ENCODE results near the gene DEDD.
A peak's percentile ranks its signal among the peaks of the same experiment; 100 is the strongest.
"Not testable (repeated sequence)": the region's sequence is repeated elsewhere in the genome, so short reads cannot be mapped to it uniquely, and the experiment has no call there.

DEDD gene

DNA sequence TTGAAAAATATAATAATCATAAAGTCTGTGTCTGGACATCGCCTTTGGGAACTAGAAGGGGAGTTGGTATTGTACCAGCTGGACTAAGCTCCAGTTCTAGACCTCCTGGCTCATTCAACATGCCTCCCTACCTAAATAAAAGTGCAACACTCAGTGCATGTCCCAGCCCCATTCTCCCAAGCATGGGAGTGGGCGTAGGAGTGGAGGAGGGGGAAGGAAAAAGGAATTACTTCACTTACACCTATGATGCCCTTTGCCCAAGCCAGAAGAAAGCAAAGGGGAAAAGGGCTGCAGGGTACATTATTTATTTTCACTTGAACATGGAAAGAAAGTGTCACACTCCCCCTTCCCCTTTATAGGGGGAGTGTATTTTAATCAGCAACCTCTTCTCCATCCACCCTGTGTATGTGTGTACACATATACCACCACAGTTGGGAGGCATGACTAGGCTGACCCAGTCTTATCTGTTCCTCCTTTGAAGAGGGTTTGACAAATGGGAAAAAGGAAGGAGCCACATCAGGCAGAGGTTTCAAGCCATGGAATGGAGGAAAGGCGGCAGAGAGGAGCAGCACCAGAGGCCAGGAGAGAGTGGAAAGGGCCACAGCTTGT lies 11.3 kb downstream of the DEDD start:
- Mint-ChIP-seq H3K4me1 (peaks cover 49% of the 10 kb centered on the region), H3K27me3 (no peaks in the 10 kb centered on the region), H3K4me3 (peak overlapping the region in 1 of 2 donors; percentile 38), H3K27ac (peak overlapping the region; percentile 80 to 82), H3K9me3 (no peaks in the 10 kb centered on the region)
- DNase-seq: no peak
- ATAC-seq: no peak

DNA sequence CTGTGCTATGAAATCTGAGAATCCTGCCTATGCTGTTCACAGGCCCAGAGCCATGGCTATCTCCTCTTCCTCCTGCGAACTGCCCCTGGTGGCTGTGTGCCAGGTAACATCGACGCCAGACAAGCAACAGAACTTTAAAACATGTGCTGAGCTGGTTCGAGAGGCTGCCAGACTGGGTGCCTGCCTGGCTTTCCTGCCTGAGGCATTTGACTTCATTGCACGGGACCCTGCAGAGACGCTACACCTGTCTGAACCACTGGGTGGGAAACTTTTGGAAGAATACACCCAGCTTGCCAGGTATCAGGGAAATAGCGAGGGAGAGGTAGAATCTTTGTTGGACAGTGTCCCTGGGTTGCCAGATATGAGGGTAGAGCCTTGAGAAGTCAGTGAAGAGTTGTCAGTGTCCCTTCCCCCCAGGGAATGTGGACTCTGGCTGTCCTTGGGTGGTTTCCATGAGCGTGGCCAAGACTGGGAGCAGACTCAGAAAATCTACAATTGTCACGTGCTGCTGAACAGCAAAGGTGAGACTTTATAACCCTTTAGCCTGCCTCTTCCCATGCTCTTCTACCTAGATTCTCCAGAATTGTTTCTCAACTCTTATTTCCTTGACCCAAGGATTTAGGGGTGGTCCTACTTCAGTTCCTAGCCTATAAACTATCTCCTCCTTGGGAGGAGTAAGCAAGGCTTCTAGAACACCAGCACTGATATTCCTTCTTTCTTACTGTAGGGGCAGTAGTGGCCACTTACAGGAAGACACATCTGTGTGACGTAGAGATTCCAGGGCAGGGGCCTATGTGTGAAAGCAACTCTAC lies 13.2 kb downstream of the DEDD start:
- no peaks in the 10 kb centered on the region for H3K9me3 Mint-ChIP-seq
- ATAC-seq: peak; percentile 68
- H3K4me1 Mint-ChIP-seq: peaks cover 68% of the 10 kb centered on the region
- H3K27me3 Mint-ChIP-seq: no peaks in the 10 kb centered on the region
- peak overlapping the region; percentile 95 to 98 for H3K4me3 Mint-ChIP-seq
- peak; percentile 47 to 76 for DNase-seq
- H3K27ac Mint-ChIP-seq: peak overlapping the region; percentile 89 to 98

DNA sequence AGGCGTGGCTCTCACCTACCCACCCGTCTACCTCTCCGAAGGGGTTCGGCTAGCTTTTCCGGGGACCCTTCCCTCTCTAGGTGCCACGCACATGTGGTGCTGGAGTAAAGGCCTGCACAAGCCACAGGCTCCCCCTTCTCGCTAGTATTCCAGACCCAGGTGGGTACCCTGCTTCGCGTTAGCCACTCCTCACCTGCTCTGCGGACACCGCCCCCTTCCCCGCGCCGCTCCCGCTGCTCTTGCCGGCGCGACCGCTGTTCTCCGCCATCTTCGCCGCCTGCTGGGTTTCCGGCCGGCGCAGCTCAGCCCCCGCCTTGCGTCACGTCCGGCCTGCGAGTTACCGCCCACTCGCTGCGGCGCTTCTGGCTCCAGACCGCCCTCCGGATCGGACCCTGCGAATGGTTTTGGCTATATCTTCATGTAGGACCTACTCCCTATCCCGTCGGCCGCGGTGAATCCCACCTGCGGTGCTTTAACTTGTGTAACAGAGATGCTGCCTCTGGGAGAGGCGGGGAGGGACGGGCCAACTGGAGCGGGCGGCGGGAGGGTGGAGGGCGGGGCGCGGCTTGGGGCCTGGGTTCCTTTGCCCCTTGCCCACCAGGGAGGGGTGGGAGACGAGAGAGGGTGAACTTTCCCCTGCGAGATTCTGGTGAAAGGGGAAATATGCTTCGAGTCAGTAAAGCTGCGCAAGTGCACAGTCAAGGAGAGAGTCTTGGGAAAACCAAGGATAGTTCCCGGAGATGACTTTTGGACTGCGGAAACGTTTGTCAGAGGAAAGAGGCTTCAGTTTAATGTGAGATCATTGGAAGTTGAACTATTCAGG lies 14.5 kb downstream of the DEDD start, which contains the start of the genes NIT1 and PFDN2:
NIT1 (plus strand) TSS at position 347 of the 823 bp plus-strand sequence; CDS start at position 419, 72 bp downstream.
PFDN2 (minus strand) TSS at position 279 of the 823 bp plus-strand sequence; CDS start at position 268, 11 bp downstream.
- ATAC-seq (peak; percentile 69), DNase-seq (peak; percentile 86 to 89)
- Mint-ChIP-seq H3K4me1 (peaks cover 81% of the 10 kb centered on the region), H3K9me3 (no peaks in the 10 kb centered on the region), H3K27me3 (no peaks in the 10 kb centered on the region), H3K27ac (peak within 1 kb of the TSS; percentile 99), H3K4me3 (peak within 1 kb of the TSS; percentile 95 to 98)

DNA sequence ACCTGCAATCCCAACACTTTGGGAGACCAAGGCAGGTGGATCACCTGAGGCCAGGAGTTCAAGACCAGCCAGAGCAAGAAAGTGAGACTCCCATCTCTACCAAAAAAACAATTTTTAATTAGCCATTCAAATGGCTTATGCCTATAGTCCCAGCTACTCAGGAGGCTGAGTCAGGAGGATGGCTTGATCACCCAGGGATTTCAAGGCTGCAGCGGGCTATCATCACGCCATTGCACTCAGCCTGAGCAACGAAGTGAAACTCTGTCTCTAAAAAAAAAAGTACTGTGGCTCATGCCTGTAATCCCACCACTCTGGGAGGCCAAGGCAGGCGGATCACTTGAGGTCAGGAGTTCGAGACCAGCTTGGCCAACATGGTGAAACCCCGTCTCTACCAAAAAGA lies 16.5 kb downstream of the DEDD start:
- not testable (repeated sequence) for H3K27me3 Mint-ChIP-seq, DNase-seq, ATAC-seq, H3K9me3 Mint-ChIP-seq
- peak overlapping the region; percentile 97 to 99 for H3K27ac Mint-ChIP-seq
- peaks cover 86% of the 10 kb centered on the region for H3K4me1 Mint-ChIP-seq
- H3K4me3 Mint-ChIP-seq: peak overlapping the region; percentile 95 to 98

DNA sequence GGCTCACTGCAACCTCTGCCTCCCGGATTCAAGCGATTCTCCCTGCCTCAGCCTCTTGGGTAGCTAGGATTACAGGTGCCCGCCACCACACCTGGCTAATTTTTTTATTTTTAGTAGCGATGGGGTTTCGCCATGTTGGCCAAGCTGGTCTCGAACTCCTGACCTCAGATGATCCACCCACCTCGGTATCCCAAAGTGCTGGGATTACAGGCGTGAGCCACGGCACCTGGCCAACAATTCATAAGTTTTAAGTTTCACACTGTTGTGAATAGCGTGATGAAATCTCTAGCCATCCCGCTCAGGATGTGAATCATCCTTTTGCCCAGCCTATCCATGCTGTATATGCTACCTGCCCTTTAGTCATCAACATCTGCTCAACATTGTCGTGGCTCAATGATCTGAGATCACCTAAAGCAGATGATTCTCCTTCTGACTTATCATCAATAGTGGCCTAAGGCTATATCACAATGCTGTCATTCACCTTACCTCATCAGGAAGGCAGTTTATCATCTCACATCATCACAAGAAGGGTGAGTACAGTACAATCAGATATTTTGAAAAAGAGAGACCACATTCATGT lies 17.2 kb downstream of the DEDD start:
- peaks cover 78% of the 10 kb centered on the region for H3K4me1 Mint-ChIP-seq
- no peaks in the 10 kb centered on the region for H3K27me3 Mint-ChIP-seq
- H3K4me3 Mint-ChIP-seq: peak overlapping the region; percentile 95 to 98
- DNase-seq (peak; percentile 59 to 83), ATAC-seq (peak; percentile 87)
- H3K9me3 Mint-ChIP-seq: no peaks in the 10 kb centered on the region
- peak overlapping the region; percentile 97 to 99 for H3K27ac Mint-ChIP-seq

DNA sequence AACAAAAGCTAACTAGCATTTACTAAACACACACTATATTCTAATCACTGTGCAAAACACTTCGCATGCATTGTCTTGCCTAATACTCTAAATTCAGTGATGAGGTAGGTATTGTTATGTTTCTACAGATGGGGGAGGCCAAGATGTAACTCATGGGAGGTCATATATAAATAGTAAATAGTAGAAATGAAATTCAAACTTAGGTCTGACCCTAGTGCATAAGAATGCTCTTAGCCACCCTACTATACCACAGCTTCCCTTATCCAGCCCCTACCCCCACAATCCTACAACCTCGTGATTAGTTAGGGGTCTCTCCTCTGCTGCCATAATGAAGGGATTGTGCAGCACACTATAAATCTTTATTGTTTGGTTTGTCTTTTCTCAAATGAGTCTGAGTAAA lies 17.9 kb downstream of the DEDD start:
- Mint-ChIP-seq H3K9me3 (no peaks in the 10 kb centered on the region), H3K27me3 (no peaks in the 10 kb centered on the region), H3K4me1 (peaks cover 72% of the 10 kb centered on the region), H3K27ac (peak overlapping the region; percentile 97 to 99), H3K4me3 (peak overlapping the region; percentile 95 to 98)
- DNase-seq: no peak
- ATAC-seq: no peak

DNA sequence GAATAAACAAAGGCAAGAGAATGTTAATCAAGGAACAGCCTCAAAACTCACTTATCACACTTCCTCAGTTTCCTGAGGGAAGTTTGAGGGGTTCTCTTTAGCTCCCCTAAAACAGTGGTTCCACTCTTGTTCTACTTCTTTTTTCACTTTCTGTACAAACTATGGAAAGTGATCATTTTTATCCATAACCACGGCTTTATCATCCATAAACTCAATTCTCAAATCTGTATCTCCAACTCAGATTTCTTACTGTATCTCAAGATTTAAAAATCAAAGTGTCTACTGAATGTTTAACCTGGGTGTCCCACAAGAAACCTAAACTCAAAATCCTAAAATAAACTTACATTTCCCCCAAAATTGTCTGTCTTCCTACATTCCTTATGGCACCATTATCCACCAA lies 18.6 kb downstream of the DEDD start:
- Mint-ChIP-seq H3K4me3 (peak overlapping the region; percentile 37 to 70), H3K27me3 (no peaks in the 10 kb centered on the region), H3K27ac (peak overlapping the region; percentile 97 to 99), H3K9me3 (no peaks in the 10 kb centered on the region), H3K4me1 (peaks cover 68% of the 10 kb centered on the region)
- ATAC-seq: no peak
- DNase-seq: no peak

DNA sequence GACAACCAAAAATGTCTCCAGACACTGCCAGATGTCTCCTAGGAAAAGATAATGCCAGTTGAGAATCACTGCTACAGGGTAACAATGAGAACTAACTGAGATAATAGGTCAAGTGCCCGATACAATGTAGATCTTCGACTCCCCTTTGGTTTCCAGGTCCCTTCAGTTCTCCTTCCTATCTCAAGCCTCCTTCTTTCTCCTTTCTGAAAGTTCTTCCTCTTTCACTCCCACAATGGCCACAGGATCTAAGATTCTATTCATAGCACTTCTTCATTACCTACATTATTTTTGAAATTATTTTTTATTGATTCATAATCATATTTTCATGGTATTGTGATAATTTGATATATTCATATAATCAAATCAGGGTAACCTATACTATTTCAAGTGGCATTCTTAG lies 20.9 kb downstream of the DEDD start:
- Mint-ChIP-seq H3K4me1 (peaks cover 62% of the 10 kb centered on the region), H3K27ac (peak overlapping the region in 1 of 2 donors; percentile 53), H3K27me3 (no peaks in the 10 kb centered on the region), H3K9me3 (peaks cover 0 to under 1% of the 10 kb centered on the region in 2 donors), H3K4me3 (no peak overlapping the region)
- ATAC-seq (no peak), DNase-seq (no peak)

DNA sequence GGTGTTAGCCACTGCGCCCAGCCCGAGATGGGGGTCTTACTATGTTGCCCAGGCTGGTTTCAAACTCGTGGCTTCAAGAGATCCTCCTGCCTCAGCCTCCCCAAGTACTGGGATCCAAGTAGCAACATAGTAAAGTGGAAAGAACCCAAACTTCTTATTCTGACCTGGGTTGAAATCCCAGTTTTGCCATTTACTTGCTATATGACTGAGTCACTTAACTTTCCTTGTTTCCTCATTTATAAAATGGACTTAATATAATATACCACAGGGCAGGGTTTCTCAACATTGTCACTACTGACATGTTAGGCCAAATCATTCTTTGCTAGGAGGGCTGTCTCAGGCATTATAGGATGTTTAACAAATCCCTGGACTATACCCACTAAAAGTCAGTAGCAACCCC lies 21.4 kb downstream of the DEDD start:
- Mint-ChIP-seq H3K27me3 (no peaks in the 10 kb centered on the region), H3K4me1 (peaks cover 62% of the 10 kb centered on the region), H3K9me3 (peaks cover 0 to 4% of the 10 kb centered on the region in 2 donors), H3K27ac (no peak overlapping the region), H3K4me3 (no peak overlapping the region)
- no peak for DNase-seq
- ATAC-seq: no peak

DNA sequence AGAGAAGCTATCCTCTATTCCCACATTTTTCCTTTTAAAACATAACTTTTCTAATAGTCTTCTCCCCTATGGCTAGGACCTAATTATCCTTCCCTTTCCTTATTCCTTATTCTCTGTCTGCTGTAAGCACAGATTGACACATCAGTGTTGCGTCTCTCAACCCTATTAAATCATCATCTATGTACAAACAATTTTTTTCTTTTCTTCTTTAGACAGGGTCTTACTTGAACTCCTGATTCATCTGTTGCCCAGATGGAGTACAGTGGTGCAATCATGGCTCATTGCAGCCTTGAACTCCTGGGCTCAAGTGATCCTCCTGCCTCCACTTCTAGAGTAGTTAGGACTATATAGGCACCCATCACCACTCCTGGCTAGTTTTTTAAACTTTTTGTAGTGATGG lies 26.0 kb downstream of the DEDD start:
- Mint-ChIP-seq H3K4me1 (peaks cover 37% of the 10 kb centered on the region), H3K27ac (peak overlapping the region; percentile 60 to 66), H3K4me3 (no peak overlapping the region), H3K27me3 (no peaks in the 10 kb centered on the region), H3K9me3 (peaks cover 0 to 4% of the 10 kb centered on the region in 2 donors)
- no peak for ATAC-seq
- no peak for DNase-seq

DNA sequence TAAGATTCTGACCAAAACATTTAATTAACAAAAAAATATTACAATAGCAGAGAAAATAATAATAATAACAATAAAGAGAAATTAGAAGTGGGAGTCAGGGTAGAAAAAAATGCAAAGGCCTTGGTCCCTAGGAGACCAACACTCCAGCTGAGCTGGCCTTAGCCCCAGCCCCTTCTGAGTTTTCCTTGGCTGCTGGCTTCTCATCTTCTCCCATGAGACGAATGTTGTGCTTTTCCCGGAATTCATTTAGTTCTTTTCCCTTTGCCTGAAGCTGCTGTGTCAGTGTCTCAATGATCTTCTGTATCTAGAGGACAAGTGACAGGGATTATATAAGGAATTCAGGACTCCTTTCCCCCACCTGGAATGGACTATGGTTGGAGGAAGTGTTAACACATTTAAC lies 31.9 kb downstream of the DEDD start:
- no peaks in the 10 kb centered on the region for H3K27me3 Mint-ChIP-seq
- no peaks in the 10 kb centered on the region for H3K9me3 Mint-ChIP-seq

DNA sequence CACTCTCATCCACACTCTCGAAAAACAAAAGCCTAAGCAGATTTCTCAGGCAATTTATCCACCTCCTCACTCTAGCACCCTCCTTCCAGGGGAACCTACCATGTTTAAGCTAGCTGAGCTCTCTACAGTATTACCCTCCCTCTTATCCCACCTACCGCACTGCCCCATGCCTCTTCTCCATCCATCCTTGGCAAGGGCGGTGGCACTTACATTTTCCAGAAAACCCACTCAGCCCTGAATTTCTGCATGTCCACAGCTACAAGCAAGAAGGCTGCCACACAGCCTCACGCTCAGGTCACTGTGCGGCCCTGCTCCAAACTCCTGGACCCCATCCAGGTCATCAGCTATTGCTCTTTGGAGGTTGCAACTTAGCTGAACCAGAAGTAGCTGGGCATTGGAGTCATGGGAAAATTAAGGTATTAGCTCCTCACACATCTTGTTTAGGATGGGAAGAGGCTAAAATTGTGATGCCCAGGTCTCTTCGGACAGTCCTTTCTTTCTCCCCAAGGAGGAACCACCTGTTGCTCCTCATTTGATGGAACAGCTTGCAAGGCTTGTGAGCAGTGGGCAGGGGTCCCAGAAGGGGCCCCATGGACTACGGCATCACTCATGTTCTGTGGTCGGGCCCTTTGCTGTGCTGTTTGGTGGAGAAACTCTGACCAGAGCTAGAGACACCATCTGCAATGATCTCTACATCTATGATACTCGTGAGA lies 33.2 kb downstream of the DEDD start:
- ATAC-seq (peak; percentile 0), DNase-seq (no peak)
- Mint-ChIP-seq H3K4me3 (peak overlapping the region; percentile 69 to 95), H3K4me1 (peaks cover 48% of the 10 kb centered on the region), H3K27ac (peak overlapping the region in 1 of 2 donors; percentile 24), H3K27me3 (no peaks in the 10 kb centered on the region), H3K9me3 (no peaks in the 10 kb centered on the region)

More for the DNA sequence above, 31.9 kb downstream of the DEDD start:
- ATAC-seq: no peak
- no peak overlapping the region for H3K4me3 Mint-ChIP-seq
- peak overlapping the region in 1 of 2 donors; percentile 14 for H3K27ac Mint-ChIP-seq
- no peak for DNase-seq
- H3K4me1 Mint-ChIP-seq: peaks cover 48% of the 10 kb centered on the region

DNA sequence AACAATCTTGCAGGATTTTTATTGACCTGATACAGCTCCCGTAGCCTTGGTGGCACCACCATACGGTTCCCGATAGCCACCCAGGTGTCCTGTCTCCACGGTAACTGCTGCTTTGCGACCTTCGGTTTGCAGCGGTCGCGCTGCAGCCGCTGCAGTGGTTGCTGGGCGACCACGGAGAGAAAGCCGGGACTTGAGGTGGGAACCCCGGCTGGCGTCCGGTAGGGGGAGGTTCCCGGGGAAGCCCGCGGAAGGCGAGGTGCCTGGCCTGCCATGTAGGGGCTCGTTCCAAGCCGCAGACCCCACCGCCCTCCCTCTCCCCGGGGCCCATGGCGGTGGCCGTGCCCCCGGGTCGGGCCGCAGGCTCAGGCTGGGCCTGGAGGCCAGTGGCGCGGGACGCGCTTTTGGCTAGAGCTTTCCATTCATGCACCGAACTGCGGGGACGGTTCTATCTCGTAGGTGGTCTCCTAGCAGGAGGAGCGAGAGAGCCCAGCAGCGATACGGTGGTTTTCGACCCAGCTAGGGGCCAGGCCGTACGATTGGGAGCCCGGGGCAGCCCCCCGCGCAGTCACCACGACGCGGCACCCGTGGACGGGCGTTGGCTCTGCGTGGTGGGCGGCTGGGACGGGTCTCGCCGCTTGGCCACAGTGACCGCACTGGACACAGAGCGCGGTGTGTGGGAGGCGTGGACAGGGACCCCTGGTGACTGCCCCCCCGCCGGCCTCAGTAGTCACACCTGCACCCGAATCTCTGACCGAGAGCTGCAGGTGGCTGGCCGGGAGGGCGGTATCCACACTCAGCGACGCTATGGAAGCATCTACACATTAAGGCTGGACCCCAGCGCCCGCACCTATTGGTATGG lies 34.0 kb downstream of the DEDD start, which contains the start of gene KLHDC9:
KLHDC9 (plus strand) TSS at position 152 of the 859 bp plus-strand sequence; CDS start at position 327, 175 bp downstream.
- peak within 1 kb of the TSS; percentile 92 to 95 for H3K4me3 Mint-ChIP-seq
- peak; percentile 82 to 92 for DNase-seq
- peak within 1 kb of the TSS; percentile 95 for H3K27ac Mint-ChIP-seq
- no peaks in the 10 kb centered on the region for H3K27me3 Mint-ChIP-seq
- peaks cover 49% of the 10 kb centered on the region for H3K4me1 Mint-ChIP-seq
- no peaks in the 10 kb centered on the region for H3K9me3 Mint-ChIP-seq
- ATAC-seq: peak; percentile 93

DNA sequence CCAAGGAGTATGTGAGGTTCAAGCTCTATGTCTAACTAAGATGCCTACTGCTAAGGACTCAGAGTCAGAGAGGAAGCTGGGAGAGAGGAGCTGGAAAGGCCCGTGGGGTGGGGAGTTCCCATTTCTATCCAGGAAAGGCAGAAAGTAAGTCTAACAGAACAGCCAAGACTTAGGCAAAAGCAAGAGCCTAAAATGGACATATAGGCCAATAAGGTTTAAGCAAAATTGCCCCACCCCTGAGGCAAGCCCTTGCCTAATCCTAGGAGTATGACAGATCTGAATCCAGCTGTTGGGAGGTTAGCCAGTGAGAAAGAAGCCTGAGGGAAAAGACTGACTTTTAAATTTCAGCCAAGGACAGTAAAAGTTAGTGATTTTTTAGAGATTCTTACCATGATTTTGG lies 35.9 kb downstream of the DEDD start:
- no peaks in the 10 kb centered on the region for H3K9me3 Mint-ChIP-seq
- DNase-seq (no peak), ATAC-seq (no peak)
- H3K4me1 Mint-ChIP-seq: peaks cover 69% of the 10 kb centered on the region
- no peak overlapping the region for H3K27ac Mint-ChIP-seq
- H3K27me3 Mint-ChIP-seq: no peaks in the 10 kb centered on the region
- no peak overlapping the region for H3K4me3 Mint-ChIP-seq
